SU-DHL-6 (cell line): ENCODE data around the gene BOC.

Experiments
- H2AFZ ChIP-seq: fragments of 200-600 bp; sonication (generic); 2 replicates; pipeline ENCODE4 v1.6.1; 2014; ENCODE audit warnings: low read depth, mild to moderate bottlenecking, moderate library complexity, mixed read lengths, antibody characterized with exemption, low read length; ENCODE audit not compliant: severe bottlenecking
- H3F3A ChIP-seq: fragments of 200-600 bp; shearing (Covaris generic); 2 replicates; pipeline ENCODE4 v1.6.0; 2016; ENCODE audit warnings: antibody characterized with exemption, mild to moderate bottlenecking; ENCODE audit not compliant: insufficient read depth
- H3K27ac ChIP-seq: fragments of 200-600 bp; sonication (generic); 2 replicates; pipeline ENCODE4 v1.5.1; 2016; ENCODE audit warnings: low read depth, mild to moderate bottlenecking, low read length, moderate library complexity, mixed read lengths
- H3K27me3 ChIP-seq: fragments of 200-600 bp; sonication (generic), shearing (Covaris generic); 2 replicates; pipeline ENCODE4 v1.6.0; 2014; ENCODE audit warnings: mild to moderate bottlenecking, low read length
- H3K36me3 ChIP-seq: fragments of 200-600 bp; sonication (generic); 2 replicates; pipeline ENCODE4 v1.6.1; 2014; ENCODE audit warnings: mild to moderate bottlenecking, low read length, mixed read lengths
- H3K4me2 ChIP-seq: fragments of 300-600, 200-600 bp; shearing (Covaris generic), sonication (generic); 2 replicates; pipeline ENCODE4 v1.6.0; 2014; ENCODE audit warnings: low read length, low read depth, mild to moderate bottlenecking; ENCODE audit not compliant: poor library complexity, severe bottlenecking
- H3K4me3 ChIP-seq: fragments of 200-600 bp; sonication (generic); 2 replicates; pipeline ENCODE4 v1.5.1; 2014; ENCODE audit warnings: antibody characterized with exemption, low read length, mild to moderate bottlenecking, mixed read lengths; ENCODE audit not compliant: insufficient read depth, poor library complexity, severe bottlenecking
- H3K79me2 ChIP-seq: fragments of 200-600 bp; sonication (generic); 2 replicates; pipeline ENCODE4 v1.6.1; 2014; ENCODE audit warnings: mild to moderate bottlenecking, low read length, moderate library complexity; ENCODE audit not compliant: insufficient read depth
- H3K9ac ChIP-seq: fragments of 200-600 bp; sonication (generic); 2 replicates; pipeline ENCODE4 v1.7.0; 2014; ENCODE audit warnings: mild to moderate bottlenecking, low read length
- H3K9me2 ChIP-seq: fragments of 200-600 bp; sonication (generic); replicated peaks from 2 replicates; pipeline ENCODE4 v1.6.1; 2014; ENCODE audit warnings: low read length; ENCODE audit not compliant: insufficient read depth
- H3K9me3 ChIP-seq: fragments of 200-600 bp; sonication (generic); 2 replicates; pipeline ENCODE4 v1.6.1; 2014; ENCODE audit warnings: low read length, mixed read lengths; ENCODE audit not compliant: insufficient read depth
- H4K20me1 ChIP-seq: fragments of 200-600 bp; sonication (generic); 2 replicates; pipeline ENCODE4 v1.6.1; 2014; ENCODE audit warnings: low read depth, mild to moderate bottlenecking, antibody characterized with exemption, low read length, moderate library complexity, mixed read lengths
- CTCF ChIP-seq: fragments of 200-600 bp; sonication (generic); IDR thresholded peaks from one replicate; pipeline ENCODE4 v1.5.1; 2017; ENCODE audit warnings: antibody characterized with exemption, mild to moderate bottlenecking, low read length, moderate library complexity; ENCODE audit not compliant: insufficient read depth, poor library complexity, severe bottlenecking
- EZH2phosphoT487 ChIP-seq: fragments of 200-600 bp; sonication (generic), shearing (Covaris generic); conservative IDR thresholded peaks from 2 replicates; pipeline ENCODE4 v1.6.1; 2018; ENCODE audit warnings: mild to moderate bottlenecking, antibody characterized with exemption, low read length, moderate library complexity, mixed read lengths

Gene BOC

DNA sequence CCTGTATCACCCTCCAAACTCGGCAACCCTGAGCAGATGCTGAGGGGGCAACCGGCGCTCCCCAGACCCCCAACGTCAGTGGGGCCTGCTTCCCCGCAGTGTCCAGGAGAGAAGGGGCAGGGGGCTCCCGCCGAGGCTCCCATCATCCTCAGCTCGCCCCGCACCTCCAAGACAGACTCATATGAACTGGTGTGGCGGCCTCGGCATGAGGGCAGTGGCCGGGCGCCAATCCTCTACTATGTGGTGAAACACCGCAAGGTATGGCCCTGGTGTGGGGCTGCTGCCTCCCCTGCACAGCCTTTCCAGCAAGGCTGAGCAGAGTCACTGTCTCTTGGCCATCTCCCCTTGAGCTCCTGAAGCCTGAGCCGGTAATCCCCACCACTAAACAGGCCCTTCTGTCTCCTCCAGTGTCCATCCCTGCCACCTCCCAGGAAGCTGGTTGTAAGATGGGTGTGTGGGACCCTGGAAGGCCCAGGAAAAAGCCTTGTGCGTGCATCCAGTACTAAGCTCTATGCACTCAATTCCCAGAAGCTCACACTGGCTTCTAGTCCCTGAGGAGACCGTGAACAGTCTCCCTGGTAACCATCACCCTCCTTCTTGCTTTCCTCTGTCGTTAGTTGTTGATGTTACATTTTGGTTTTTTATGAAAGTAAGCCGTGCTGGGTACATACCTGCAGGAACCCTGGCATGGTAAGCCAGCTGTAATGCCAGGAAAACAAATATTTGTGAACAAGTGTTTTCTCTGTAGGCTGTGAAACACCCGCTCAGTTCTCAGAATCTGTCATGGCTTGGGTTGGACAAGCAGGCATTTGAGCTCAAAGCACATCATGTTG lies 63.3 kb downstream of the BOC start:
- no peaks in the 10 kb centered on the region for H3K9me2 ChIP-seq
- no peak overlapping the region for H3K4me3 ChIP-seq
- H3K79me2 ChIP-seq = no peaks in the 10 kb centered on the region
- no peaks in the 10 kb centered on the region for H3F3A ChIP-seq
- H2AFZ ChIP-seq = no peak overlapping the region
- no peaks in the 10 kb centered on the region for H3K36me3 ChIP-seq
- no peak overlapping the region for H3K4me2 ChIP-seq
- no peaks in the 10 kb centered on the region for H3K27me3 ChIP-seq
- H3K9me3 ChIP-seq = no peaks in the 10 kb centered on the region
- H3K9ac ChIP-seq = no peak overlapping the region
- no peaks in the 10 kb centered on the region for H4K20me1 ChIP-seq
- TF ChIP-seq EZH2phosphoT487 = no peak
- TF ChIP-seq CTCF = no peak
- H3K27ac ChIP-seq = no peak overlapping the region

- H3K79me2 ChIP-seq = no peaks in the 10 kb centered on the region
- H3K36me3 ChIP-seq = no peaks in the 10 kb centered on the region
- no peak overlapping the region for H3K9ac ChIP-seq
- no peaks in the 10 kb centered on the region for H3K9me3 ChIP-seq
- H3K9me2 ChIP-seq = no peaks in the 10 kb centered on the region
- no peaks in the 10 kb centered on the region for H3K27me3 ChIP-seq
- H4K20me1 ChIP-seq = no peaks in the 10 kb centered on the region
- no peak overlapping the region for H2AFZ ChIP-seq
- no peak overlapping the region for H3K4me2 ChIP-seq
- no peak overlapping the region for H3K27ac ChIP-seq
- H3F3A ChIP-seq = no peaks in the 10 kb centered on the region
- TF ChIP-seq CTCF (no peak), EZH2phosphoT487 (no peak)
- H3K4me3 ChIP-seq = no peak overlapping the region
Measured at GRCh38 chr3:113275258-113275556, 63.9 kb downstream of the BOC start.

DNA sequence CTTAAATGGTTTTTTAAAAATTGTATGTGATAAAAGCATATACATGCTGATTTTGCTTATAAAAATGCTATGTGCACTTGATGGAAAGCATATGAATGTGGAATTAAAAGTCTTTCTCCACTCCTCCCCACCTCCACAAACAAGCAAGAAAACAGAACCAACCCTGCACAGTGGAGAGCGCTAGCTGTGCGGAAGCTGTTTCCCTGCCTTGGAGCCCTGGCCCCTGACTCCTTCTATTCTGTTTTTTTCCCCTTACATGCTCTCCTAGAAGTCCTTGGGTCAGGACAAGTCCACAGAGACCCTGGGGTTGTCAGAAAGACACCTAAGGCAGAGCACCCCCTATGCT lies 64.2 kb downstream of the BOC start:
- no peak overlapping the region for H3K4me3 ChIP-seq
- H3K27ac ChIP-seq = no peak overlapping the region
- no peaks in the 10 kb centered on the region for H4K20me1 ChIP-seq
- no peaks in the 10 kb centered on the region for H3F3A ChIP-seq
- no peak overlapping the region for H3K4me2 ChIP-seq
- H2AFZ ChIP-seq = no peak overlapping the region
- TF ChIP-seq CTCF (no peak), EZH2phosphoT487 (no peak)
- no peaks in the 10 kb centered on the region for H3K9me2 ChIP-seq
- H3K36me3 ChIP-seq = no peaks in the 10 kb centered on the region
- H3K9me3 ChIP-seq = no peaks in the 10 kb centered on the region
- no peaks in the 10 kb centered on the region for H3K79me2 ChIP-seq
- H3K27me3 ChIP-seq = no peaks in the 10 kb centered on the region
- no peak overlapping the region for H3K9ac ChIP-seq
